Measurements from ENCODE around the gene HNRNPUL1.
"Not testable (repeated sequence)": the region's sequence is repeated elsewhere in the genome, so short reads cannot be mapped to it uniquely, and the experiment has no call there.

HNRNPUL1 gene

GRCh38 chr19:41330481-41330880 lies 66.3 kb downstream of the HNRNPUL1 start:
- Histone ChIP-seq H3K4me3 (no peak overlapping the region), H3K27me3 (no peaks in the 10 kb centered on the region), H3K4me2 (no peak overlapping the region), H3K36me3 (peaks cover 56% of the 10 kb centered on the region), H3K9me3 (no peaks in the 10 kb centered on the region), H4K20me1 (peaks cover 55% of the 10 kb centered on the region), H3K9ac (no peak overlapping the region), H3K27ac (no peak overlapping the region), H3K4me1 (peaks cover 56% of the 10 kb centered on the region)
- no peak for TF ChIP-seq Cebpa-rat (IDR thresholded peaks at IDR 0.05)

DNA sequence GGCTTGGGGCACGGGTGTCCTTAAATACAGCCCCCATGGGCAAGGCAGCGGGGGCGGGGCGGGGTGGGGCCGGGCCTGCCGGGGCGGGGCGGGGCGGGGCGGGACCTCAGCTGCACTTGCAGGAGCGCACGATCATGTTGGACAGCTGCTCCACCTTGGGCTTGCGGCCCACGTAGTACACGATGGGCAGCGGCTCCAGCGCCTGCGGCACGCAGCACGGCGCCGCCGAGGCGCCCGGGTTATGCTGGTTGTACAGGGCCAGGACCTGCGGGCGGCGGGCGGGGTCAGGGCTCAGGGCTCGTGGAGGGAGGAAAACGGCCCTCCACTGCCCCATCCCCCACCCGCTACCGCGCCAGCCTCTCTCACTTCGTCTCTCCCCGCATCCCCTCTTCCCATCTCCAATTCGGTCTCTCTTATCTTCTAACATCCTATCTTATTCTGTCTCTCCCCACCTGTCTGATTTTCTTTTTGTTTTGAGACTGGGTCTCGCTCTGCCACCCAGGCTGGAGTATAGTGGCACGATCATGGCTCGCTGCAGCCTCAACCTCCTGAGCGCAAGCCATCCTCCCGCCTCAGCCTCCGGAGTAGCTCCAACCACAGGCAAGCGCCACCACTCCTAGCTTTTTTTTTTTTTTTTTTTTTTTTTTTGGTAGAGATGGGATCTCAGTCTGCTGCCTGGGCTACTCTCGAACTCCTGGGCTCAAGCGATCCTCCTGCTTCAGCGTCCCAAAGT lies 66.9 kb downstream of the HNRNPUL1 start:
- Histone ChIP-seq H3K4me1 (peaks cover 55% of the 10 kb centered on the region), H3K4me3 (no peak overlapping the region), H3K27ac (no peak overlapping the region), H3K9ac (no peak overlapping the region), H3K27me3 (no peaks in the 10 kb centered on the region), H4K20me1 (peaks cover 52% of the 10 kb centered on the region), H3K36me3 (peaks cover 62% of the 10 kb centered on the region), H3K9me3 (no peaks in the 10 kb centered on the region), H3K4me2 (no peak overlapping the region)
- TF ChIP-seq Cebpa-rat (IDR thresholded peaks at IDR 0.05) = no peak

GRCh38 chr19:41332000-41332399 lies 67.8 kb downstream of the HNRNPUL1 start:
- Histone ChIP-seq H3K27me3 (no peaks in the 10 kb centered on the region), H3K4me3 (no peak overlapping the region), H3K36me3 (peaks cover 71% of the 10 kb centered on the region), H4K20me1 (peaks cover 43% of the 10 kb centered on the region), H3K27ac (no peak overlapping the region), H3K9me3 (no peaks in the 10 kb centered on the region), H3K4me2 (no peak overlapping the region), H3K4me1 (peaks cover 46% of the 10 kb centered on the region), H3K9ac (no peak overlapping the region)
- no peak for TF ChIP-seq Cebpa-rat (IDR thresholded peaks at IDR 0.05)

- Histone ChIP-seq H3K4me3 (no peak overlapping the region), H3K27ac (no peak overlapping the region), H3K36me3 (peaks cover 76% of the 10 kb centered on the region)
These were observed 68.3 kb downstream of the HNRNPUL1 start for GRCh38 chr19:41332468-41332867.

GRCh38 chr19:41334793-41335192 lies 70.6 kb downstream of the HNRNPUL1 start:
- no peak for TF ChIP-seq Cebpa-rat (IDR thresholded peaks at IDR 0.05)
- Histone ChIP-seq H3K9ac (peak overlapping the region; percentile 34; the same call in 1 of the 2 replicates), H3K36me3 (peaks cover 97% of the 10 kb centered on the region)

More at GRCh38 chr19:41332468-41332867, 68.3 kb downstream of the HNRNPUL1 start:
- Histone ChIP-seq H3K9me3 (no peaks in the 10 kb centered on the region), H4K20me1 (peaks cover 38% of the 10 kb centered on the region), H3K4me1 (peaks cover 41% of the 10 kb centered on the region), H3K4me2 (no peak overlapping the region), H3K27me3 (no peaks in the 10 kb centered on the region), H3K9ac (no peak overlapping the region)
- TF ChIP-seq Cebpa-rat (IDR thresholded peaks at IDR 0.05) = no peak

DNA sequence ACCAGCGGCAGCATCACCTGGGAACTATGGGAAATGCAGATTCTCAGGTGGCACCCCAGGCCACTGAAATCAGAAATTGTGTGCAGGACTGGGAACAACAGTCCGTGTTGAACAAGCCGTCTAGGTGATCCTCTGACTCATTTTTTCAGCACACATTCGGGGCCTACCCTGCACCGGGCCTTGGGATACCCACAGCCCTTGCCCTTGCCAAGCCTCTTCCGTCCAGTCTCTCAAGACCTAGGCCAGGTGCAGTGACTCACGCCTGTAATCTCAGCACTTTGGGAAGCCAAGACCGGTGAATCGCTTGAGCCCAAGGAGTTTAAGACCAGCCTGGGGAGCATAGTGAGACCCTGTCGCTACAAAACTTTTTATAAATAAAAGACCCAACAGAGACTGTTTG lies 71.3 kb downstream of the HNRNPUL1 start:
- Histone ChIP-seq H3K9me3 (no peaks in the 10 kb centered on the region), H3K4me3 (no peak overlapping the region), H3K36me3 (peaks cover 97% of the 10 kb centered on the region), H3K27me3 (no peaks in the 10 kb centered on the region), H4K20me1 (peaks cover 16% of the 10 kb centered on the region; the same call in 1 of the 2 replicates), H3K9ac (peak overlapping the region; percentile 34; the same call in 1 of the 2 replicates), H3K27ac (no peak overlapping the region), H3K4me1 (peaks cover 21% of the 10 kb centered on the region), H3K4me2 (peak overlapping the region; percentile 39)
- no peak for TF ChIP-seq Cebpa-rat (IDR thresholded peaks at IDR 0.05)

More at GRCh38 chr19:41334793-41335192, 70.6 kb downstream of the HNRNPUL1 start:
- H3K27ac ChIP-seq = no peak overlapping the region
- H3K4me2 ChIP-seq = peak overlapping the region; percentile 39; the same call in 1 of the 2 replicates
- peaks cover 16% of the 10 kb centered on the region; the same call in 1 of the 2 replicates for H4K20me1 ChIP-seq
- H3K27me3 ChIP-seq = no peaks in the 10 kb centered on the region
- no peak overlapping the region for H3K4me3 ChIP-seq
- no peaks in the 10 kb centered on the region for H3K9me3 ChIP-seq
- peaks cover 18% of the 10 kb centered on the region for H3K4me1 ChIP-seq

GRCh38 chr19:41339936-41340335 lies 75.8 kb downstream of the HNRNPUL1 start:
- H3K27ac ChIP-seq = no peak overlapping the region
- H4K20me1 ChIP-seq = peaks cover 13% of the 10 kb centered on the region; the same call in 1 of the 2 replicates
- no peak for TF ChIP-seq Cebpa-rat (IDR thresholded peaks at IDR 0.05)
- peaks cover 49% of the 10 kb centered on the region for H3K4me1 ChIP-seq
- peaks cover 94% of the 10 kb centered on the region for H3K36me3 ChIP-seq
- no peak overlapping the region for H3K4me3 ChIP-seq
- H3K9ac ChIP-seq = no peak overlapping the region
- H3K9me3 ChIP-seq = no peaks in the 10 kb centered on the region
- H3K27me3 ChIP-seq = no peaks in the 10 kb centered on the region
- H3K4me2 ChIP-seq = no peak overlapping the region

GRCh38 chr19:41341669-41342490 lies 77.7 kb downstream of the HNRNPUL1 start:
- Histone ChIP-seq H4K20me1 (peaks cover 6% of the 10 kb centered on the region; the same call in 1 of the 2 replicates), H3K4me1 (peaks cover 53% of the 10 kb centered on the region), H3K9ac (peak overlapping the region; percentile 46; the same call in 1 of the 2 replicates), H3K4me2 (peak overlapping the region; percentile 76), H3K4me3 (no peak overlapping the region), H3K27me3 (no peaks in the 10 kb centered on the region), H3K27ac (peak overlapping the region; percentile 50), H3K36me3 (peaks cover 94% of the 10 kb centered on the region), H3K9me3 (no peaks in the 10 kb centered on the region)
- no peak for TF ChIP-seq Cebpa-rat (IDR thresholded peaks at IDR 0.05)

DNA sequence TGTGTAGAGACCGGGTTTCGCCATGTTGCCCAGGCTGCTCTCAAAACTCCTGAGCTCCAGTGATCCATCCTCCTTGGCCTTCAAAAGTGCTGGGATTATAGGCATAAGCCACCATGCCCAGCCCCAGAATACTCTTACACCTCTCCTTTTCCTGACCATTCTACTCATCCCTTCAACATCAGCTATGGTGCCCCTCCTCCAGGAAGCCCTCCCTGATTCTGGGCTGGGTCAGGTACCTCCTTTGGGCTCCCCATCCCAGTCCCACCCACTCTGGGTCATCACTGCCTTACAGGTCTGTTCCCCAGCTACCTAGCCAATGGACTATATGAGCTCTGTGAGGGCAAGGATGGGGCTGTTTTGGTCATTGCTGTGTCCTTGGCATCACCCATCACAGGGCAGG lies 80.0 kb downstream of the HNRNPUL1 start:
- H3K9me3 ChIP-seq = no peaks in the 10 kb centered on the region
- no peaks in the 10 kb centered on the region for H3K27me3 ChIP-seq
- H4K20me1 ChIP-seq = peaks cover 17% of the 10 kb centered on the region
- H3K4me2 ChIP-seq = no peak overlapping the region
- TF ChIP-seq Cebpa-rat (IDR thresholded peaks at IDR 0.05) = no peak
- H3K4me1 ChIP-seq = peaks cover 74% of the 10 kb centered on the region
- H3K4me3 ChIP-seq = no peak overlapping the region
- H3K36me3 ChIP-seq = peaks cover 86% of the 10 kb centered on the region
- H3K27ac ChIP-seq = no peak overlapping the region
- H3K9ac ChIP-seq = no peak overlapping the region

GRCh38 chr19:41346916-41347315 lies 82.7 kb downstream of the HNRNPUL1 start:
- H3K4me3 ChIP-seq, H3K9me3 ChIP-seq, H3K27me3 ChIP-seq, H3K9ac ChIP-seq, H3K27ac ChIP-seq: not testable (repeated sequence)
- Histone ChIP-seq H3K4me2 (peak overlapping the region; percentile 40; the same call in 1 of the 2 replicates), H4K20me1 (peaks cover 39% of the 10 kb centered on the region), H3K4me1 (peaks cover 80% of the 10 kb centered on the region), H3K36me3 (peaks cover 59% of the 10 kb centered on the region)
